ENCODE measurements around the gene MGAT4A.
A peak's percentile ranks its signal among the peaks of the same experiment; 100 is the strongest.
"Not testable (repeated sequence)": the region's sequence is repeated elsewhere in the genome, so short reads cannot be mapped to it uniquely, and the experiment has no call there.

Gene MGAT4A

DNA sequence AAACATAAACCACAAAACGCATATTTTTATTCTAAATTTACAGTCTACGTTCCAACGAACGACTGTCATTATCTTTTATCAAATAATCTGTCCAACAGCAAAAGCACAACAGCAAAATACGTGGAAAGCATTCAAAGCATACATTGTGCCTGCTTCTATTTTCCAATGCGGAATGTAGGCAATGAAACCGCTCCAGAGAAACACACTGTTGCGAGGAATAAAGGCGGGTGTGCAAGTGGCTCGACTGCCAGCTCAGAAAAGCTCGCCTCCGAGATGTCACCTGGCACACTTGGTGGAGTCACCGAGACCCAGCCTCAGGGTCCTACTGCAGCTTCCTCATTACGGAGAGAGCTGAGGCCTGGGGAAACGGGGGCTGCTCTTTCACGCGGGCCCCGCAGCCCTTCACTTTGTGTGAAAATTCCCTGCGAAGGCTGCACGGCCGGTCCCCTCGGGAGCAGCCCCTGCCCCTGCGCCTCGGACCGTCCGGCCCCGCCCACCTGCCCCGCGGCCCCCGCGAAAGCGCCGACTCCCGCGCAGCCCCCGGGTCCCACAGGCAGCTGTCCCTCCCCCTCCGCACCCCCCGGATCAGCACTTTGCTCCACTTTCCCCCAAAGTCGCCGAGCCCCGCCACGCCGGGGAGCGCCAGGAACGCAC lies 752 bp downstream of the MGAT4A start:
- DNase-seq (ENCODE audit: low spot score) = peak; percentile 72

DNA sequence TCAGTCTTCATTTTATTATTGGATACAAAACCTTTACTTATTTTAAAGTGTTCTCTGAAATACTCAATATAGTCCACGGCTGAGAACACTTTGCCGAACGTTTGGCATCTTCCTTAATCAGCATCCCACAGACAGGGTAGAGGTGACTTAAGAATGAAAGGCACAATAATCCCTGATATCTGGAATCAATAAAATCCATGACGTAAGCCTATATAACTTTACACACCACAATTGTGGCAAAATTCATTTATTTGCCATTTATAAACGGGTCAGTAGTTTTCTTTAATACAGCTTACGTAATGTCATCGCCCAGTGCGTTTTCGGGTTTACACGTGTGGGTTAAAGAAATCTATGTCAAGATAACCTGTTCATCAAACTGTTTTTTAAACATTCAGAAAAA lies 1.3 kb downstream of the MGAT4A start:
- DNase-seq (ENCODE audit: low spot score) = no peak

- DNase-seq (ENCODE audit: low spot score) = not testable (repeated sequence)
Measured at GRCh38 chr2:98728088-98728718, 2.7 kb downstream of the MGAT4A start.

- DNase-seq (ENCODE audit: low spot score) = no peak
Measured at GRCh38 chr2:98727369-98728087, 3.4 kb downstream of the MGAT4A start.

- DNase-seq (ENCODE audit: low spot score) = no peak
Measured at GRCh38 chr2:98726735-98727368, 4.1 kb downstream of the MGAT4A start.

DNA sequence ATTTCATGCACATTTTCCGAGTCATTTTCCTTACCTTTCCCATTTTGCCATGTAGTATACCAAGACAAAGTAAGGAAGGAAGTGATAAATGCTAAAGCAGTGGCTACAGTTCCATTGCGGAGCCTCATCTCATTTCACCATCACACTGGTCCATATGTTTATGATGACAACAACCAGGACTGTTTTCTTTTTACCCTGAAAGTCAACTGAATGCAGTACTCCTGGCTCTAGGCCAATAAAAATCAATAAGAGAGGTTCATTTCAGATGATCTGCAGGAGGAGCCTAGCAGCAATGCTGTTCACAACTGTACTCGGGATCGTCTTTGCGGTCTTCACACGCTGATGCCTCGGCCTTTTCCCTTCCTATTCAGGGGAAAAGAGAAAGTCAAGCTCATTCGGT lies 4.7 kb downstream of the MGAT4A start:
- no peak for DNase-seq (ENCODE audit: low spot score)

GRCh38 chr2:98720286-98720685 lies 10.6 kb downstream of the MGAT4A start:
- DNase-seq (ENCODE audit: low spot score) = no peak

DNA sequence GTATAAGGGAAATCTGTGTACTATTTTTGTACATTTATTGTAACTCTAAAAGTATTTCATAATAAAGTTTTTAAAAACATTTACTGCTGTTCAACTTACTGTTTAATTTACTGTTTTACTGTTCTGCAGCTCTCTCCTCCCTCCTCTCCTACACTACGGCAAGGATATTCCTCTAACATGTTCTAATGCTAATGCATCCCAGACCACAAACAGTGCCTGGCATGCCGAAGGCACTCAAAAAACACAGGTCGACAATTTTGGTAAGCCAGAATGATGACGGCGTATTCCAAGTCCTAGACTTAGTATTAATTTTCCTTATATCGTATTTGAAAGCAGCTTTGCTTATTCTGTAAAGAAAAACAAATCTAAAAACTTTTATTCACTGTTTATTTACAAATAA lies 13.3 kb downstream of the MGAT4A start:
- DNase-seq (ENCODE audit: low spot score) = no peak

- no peak for DNase-seq (ENCODE audit: low spot score)
Measured at GRCh38 chr2:98716786-98717185, 14.1 kb downstream of the MGAT4A start.

DNA sequence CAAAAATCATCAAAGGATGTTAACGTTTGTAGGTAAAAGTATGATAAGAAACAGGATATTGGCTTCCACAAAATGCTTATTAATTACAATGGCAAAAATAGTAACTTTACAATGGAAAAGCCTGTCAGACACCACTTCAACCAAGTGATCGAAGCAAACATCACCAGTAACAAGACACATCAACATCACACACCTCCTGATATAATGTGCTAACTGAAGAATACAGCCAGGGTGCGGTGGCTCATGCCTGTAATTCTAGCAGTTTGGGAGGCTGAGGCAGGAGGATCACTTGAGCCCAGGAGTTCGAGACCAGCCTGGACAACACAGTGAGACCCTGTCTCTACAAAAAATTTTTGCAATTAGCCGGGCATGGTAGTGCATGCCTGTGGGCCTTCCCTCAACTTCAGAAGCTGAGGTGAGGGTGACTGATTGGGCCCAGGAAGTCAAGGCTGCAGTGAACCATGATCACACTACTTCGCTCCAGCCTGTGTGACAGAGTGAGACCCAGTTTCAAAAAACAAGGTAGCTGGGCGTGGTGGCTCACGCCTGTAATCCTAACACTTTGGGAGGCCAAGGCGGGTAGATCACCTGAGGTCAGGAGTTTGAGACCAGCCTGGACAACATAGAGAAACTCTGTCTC lies 15.0 kb downstream of the MGAT4A start:
- no peak for DNase-seq (ENCODE audit: low spot score)

- no peak for DNase-seq (ENCODE audit: low spot score)
Measured at GRCh38 chr2:98713332-98714015, 17.5 kb downstream of the MGAT4A start.

DNA sequence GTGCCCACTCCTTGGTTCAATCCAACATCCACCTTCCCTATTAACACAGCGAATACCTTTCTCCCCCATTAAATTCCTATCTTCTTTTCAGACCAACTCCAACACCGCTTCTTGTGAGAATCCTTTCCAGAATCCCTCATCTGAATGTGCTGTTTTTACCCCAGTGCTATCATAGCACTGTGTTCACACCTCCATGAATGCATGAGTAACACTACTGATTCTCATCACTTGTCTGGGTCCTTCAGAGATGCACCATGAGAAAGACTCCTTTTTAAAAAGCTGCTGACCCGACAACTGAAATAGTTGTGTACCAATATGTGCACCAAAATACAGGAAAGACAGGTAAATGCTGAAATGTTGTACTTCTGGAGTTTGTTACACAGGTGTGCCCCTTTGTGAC lies 18.8 kb downstream of the MGAT4A start:
- no peak for DNase-seq (ENCODE audit: low spot score)

DNA sequence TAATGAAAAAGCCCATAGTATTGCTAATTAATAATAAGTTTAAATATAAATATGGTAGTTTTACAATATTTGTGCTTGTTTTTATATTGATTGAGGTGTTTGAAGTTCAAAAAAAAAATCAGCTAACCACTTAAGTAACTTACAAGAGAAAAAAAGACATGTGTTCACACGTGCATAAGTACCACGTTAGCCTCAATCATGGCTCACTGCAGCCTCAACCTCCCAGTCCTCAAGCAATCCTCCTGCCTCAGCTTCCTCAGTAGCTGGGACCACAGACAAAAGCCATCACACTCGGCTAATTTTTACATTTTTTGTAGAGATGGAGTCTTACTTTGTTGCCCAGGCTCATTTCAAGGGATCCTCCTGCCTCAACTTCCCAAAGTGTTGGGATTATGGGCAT lies 19.4 kb downstream of the MGAT4A start:
- DNase-seq (ENCODE audit: low spot score) = no peak

GRCh38 chr2:98710734-98711133 lies 20.2 kb downstream of the MGAT4A start:
- no peak for DNase-seq (ENCODE audit: low spot score)

DNA sequence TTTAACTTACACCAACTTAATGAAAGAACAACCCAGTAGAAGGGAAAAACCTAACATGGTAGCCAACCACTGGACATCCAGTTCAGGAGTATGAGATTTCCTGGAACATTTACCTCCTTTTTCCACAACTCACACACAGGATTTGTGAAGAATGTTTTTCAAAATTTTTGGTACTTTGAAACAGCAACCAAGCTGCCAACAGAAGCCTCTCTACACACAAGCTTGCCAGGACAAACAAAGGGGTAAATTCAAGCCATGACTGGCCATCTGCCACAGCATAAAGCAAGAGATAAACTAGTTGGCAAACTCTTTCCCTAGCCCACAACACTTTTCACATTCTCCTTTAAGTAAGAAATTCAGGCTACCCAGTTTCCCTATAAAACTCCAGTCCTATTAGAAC lies 21.4 kb downstream of the MGAT4A start:
- DNase-seq (ENCODE audit: low spot score) = no peak

- no peak for DNase-seq (ENCODE audit: low spot score)
Measured at GRCh38 chr2:98708396-98709186, 22.3 kb downstream of the MGAT4A start.

DNA sequence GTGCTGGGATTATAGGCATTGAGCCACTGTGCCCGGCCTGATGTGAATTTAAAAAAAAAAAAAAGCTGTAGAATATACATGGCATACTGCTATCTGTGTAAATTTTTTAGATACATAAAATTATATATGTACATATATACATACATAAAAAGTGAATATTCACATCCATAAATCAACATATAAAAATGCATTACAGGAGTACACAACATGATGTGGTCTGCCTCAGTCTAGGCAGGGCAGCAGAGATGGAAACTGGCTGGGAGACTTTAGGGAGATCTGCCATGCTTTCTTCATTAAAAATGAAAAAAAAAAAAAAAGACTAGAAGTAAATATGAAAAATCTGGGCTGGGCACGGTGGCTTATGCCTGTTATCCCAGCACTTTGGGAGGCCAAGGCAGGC lies 24.3 kb downstream of the MGAT4A start:
- no peak for DNase-seq (ENCODE audit: low spot score)

- DNase-seq (ENCODE audit: low spot score) = no peak
Measured at GRCh38 chr2:98705333-98705617, 25.7 kb downstream of the MGAT4A start.

DNA sequence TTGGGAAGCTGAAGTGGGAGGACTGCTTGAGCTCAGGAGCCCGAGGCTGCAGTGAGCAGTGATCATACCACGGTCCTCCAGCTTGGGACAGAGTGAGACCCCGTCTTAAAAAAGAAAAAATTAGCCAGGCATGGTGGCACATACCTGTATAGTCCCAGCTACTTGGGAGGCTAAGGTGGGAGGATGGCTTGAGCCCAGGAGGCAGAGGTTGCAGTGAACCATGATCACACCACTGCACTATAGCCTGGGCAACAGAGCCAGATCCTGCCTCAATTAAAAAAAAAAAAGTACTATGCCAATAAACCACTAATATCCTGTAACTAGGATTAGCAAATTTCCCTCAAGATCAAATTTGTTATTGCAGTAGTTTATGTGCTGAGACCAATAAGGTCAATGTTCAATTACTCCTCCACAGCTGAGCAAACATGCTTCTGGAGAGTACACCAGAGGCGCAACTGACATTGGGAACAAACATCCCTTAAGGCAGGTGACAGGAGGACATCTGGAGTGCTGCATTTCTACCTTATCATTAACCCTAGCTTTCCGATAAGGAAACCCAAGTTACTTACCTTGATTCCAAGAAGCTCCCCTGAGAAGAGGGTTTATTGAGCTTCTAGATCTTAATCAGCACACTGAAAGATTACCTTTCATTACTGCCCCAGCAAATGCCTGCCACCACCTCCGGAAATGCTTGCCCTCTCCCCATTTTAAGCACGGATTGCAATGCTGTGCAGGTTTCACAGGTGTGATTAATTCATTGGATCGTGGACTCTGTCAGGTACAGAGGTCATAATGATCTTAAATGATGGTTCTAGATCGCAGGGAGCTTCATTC lies 26.2 kb downstream of the MGAT4A start:
- peak; percentile 75 for DNase-seq (ENCODE audit: low spot score)

DNA sequence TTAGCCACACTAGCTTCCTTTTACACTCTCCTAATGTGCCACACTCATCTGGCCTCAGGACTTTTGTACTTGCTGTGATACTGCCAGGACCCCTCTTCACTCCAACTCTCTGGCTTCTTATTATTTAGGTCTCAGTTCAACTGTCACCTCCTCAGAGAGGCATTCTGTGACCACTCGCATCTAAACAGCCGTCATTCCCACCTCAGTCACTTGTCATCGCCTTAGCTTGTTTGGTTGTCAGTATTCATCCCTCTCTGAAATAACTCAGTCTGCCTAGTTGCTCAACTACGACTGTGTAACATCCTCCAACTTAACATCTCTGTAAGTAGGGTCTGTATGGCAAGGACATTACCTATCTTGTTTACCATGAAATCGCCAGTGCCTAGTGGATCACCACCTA lies 27.2 kb downstream of the MGAT4A start:
- DNase-seq (ENCODE audit: low spot score) = no peak
